K562 (cell line): ENCODE results near the gene HMGA1. TPM values are rescaled to one million over a fixed set of nuclear protein-coding genes. Genes with fewer than 3 reads are reported as not detected.

Source experiments
- BCOR ChIP-seq: fragments of 450-650 bp; IDR thresholded peaks from 2 replicates; pipeline ENCODE4 v1.6.1; 2016
- CBFB ChIP-seq: sonication (generic); formaldehyde crosslinking; IDR thresholded peaks from 2 replicates; pipeline ENCODE4 v1.4.0; 2020; ENCODE audit warnings: mild to moderate bottlenecking, missing genetic modification reagents
- CHD4 ChIP-seq: fragments of 200-600 bp; sonication (generic); IDR thresholded peaks from 3 replicates; pipeline ENCODE4 v1.6.1; 2012; ENCODE audit warnings: low read depth, mild to moderate bottlenecking, mixed read lengths, low read length, inconsistent platforms; ENCODE audit not compliant: insufficient read depth, insufficient replicate concordance, poor library complexity, severe bottlenecking
- CTBP1 ChIP-seq: fragments of 450-650 bp; IDR thresholded peaks from 2 replicates; pipeline ENCODE4 v1.6.1; 2016; ENCODE audit warnings: borderline replicate concordance
- E2F3 ChIP-seq: fragments of 250-450 bp; sonication (Bioruptor Pico); IDR thresholded peaks from 2 replicates; pipeline ENCODE4 v1.4.0; 2020; ENCODE audit warnings: mild to moderate bottlenecking
- FOS ChIP-seq: IDR thresholded peaks from 3 replicates; pipeline ENCODE4 v1.6.1; 2011; ENCODE audit not compliant: insufficient read length; ENCODE audit errors: extremely low read depth
- FOXO4 ChIP-seq: fragments of 450-650 bp; formaldehyde crosslinking; IDR thresholded peaks from 2 replicates; pipeline ENCODE4 v1.4.0; 2020; ENCODE audit warnings: mild to moderate bottlenecking, moderate library complexity
- NR1H2 ChIP-seq: sonication (generic); formaldehyde crosslinking; IDR thresholded peaks from 2 replicates; pipeline ENCODE4 v1.4.0; 2020; ENCODE audit warnings: mild to moderate bottlenecking, missing genetic modification reagents
- NR4A1 ChIP-seq, 2 experiments: fragments of 250-450 bp in 1 of 2; fragments of 450-650 bp in 1 of 2; sonication (Bioruptor Pico) in 1 of 2; IDR thresholded peaks; 2 replicates each; pipeline versions ENCODE4 v1.4.0 to v1.6.1; 2016 to 2020; ENCODE audit warnings: mild to moderate bottlenecking in 2 of 2, missing compliant biosample characterization in 1 of 2, missing genetic modification characterization in 1 of 2, moderate library complexity in 1 of 2
- PKNOX1 ChIP-seq: fragments of 450-650 bp; IDR thresholded peaks from 2 replicates; pipeline ENCODE4 v1.6.1; 2016
- PRDM10 ChIP-seq: fragments of 450-650 bp; IDR thresholded peaks from 2 replicates; pipeline ENCODE4 v1.6.1; 2018; ENCODE audit not compliant: partially characterized antibody
- RAD51 ChIP-seq: fragments of 450-650 bp; IDR thresholded peaks from 2 replicates; pipeline ENCODE4 v1.7.1; 2016; ENCODE audit warnings: low read depth, mild to moderate bottlenecking, borderline replicate concordance
- RBM25 ChIP-seq: fragments of 200-400 bp; formaldehyde crosslinking; IDR thresholded peaks from 2 replicates; pipeline ENCODE4 v1.6.1; 2018; ENCODE audit warnings: low read length, low read depth, moderate library complexity; ENCODE audit not compliant: severe bottlenecking
- SETDB1 ChIP-seq: IDR thresholded peaks from one replicate; pipeline ENCODE4 v1.6.1; 2012; ENCODE audit warnings: low read length, control low read depth, inconsistent platforms
- TBP ChIP-seq: optimal IDR thresholded peaks from 2 replicates; pipeline ENCODE3; 2011; ENCODE audit warnings: low read depth, low read length, improper control_type of control experiment
- USF1 ChIP-seq: sonication (generic); formaldehyde crosslinking; IDR thresholded peaks from 2 replicates; pipeline ENCODE4 v1.9.0; 2022; ENCODE audit warnings: mild to moderate bottlenecking, missing genetic modification reagents
- ZNF395 ChIP-seq: fragments of 200-800 bp; sonication (Bioruptor generic); IDR thresholded peaks from 2 replicates; pipeline ENCODE4 v1.6.1; 2017; ENCODE audit warnings: missing genetic modification characterization, missing compliant biosample characterization
- ZNF41 ChIP-seq: fragments of 250-450 bp; sonication (Bioruptor Pico); conservative IDR thresholded peaks from 2 replicates; pipeline ENCODE4 v1.4.0; 2020; ENCODE audit warnings: mild to moderate bottlenecking
- polyA plus RNA-seq, 8 experiments: library from polyadenylated mRNA; depleted of rRNA in 4 of 8; stranded (reverse) in 5 of 8; unstranded in 3 of 8; fragments of >200 nt; fragmentation: Nextera tagmentation in 2 of 8; fragmentation: Illumina TruSeq in 1 of 8; extraction: Ambion mirVana in 2 of 8; extraction: Trizol in 1 of 8; gene quantifications; 2 replicates each; pipeline versions ENCODE4 v1.2.1 to v1.2.3, GENCODE V29; 2011 to 2014; ENCODE audit warnings: inconsistent platforms in 1 of 8, missing spikeins in 1 of 8
- total RNA-seq, 7 experiments: library from RNA; depleted of rRNA in 6 of 7; stranded (reverse); fragments of >200 nt in 6 of 7; fragmentation: Illumina TruSeq in 2 of 7; extraction: Trizol in 2 of 7; gene quantifications; 2 replicates each; pipeline versions ENCODE4 v1.2.1 to v1.2.3, GENCODE V29; 2011 to 2021; ENCODE audit warnings: low replicate concordance in 1 of 7

Gene HMGA1
- total and polyA plus RNA-seq, 9 of the 15 experiments (the other 6 are each of a cell fraction or from before 2014, with no cell fraction given) = 27.8 to 1,947 (median 594) TPM

- TF ChIP-seq CHD4 (no peak), NR4A1 (CRISPR knock-in tag; IDR thresholded peaks at IDR 0.05) (peak; percentile 74; the same call in 1 of the 2 replicates), NR4A1 (tag; IDR thresholded peaks at IDR 0.05) (0 out of 2 replicates have a peak, but pooled peaks have one; percentile 4), E2F3 (CRISPR knock-in tag) (peak; percentile 84), USF1 (CRISPR knock-in tag) (no peak), NR1H2 (CRISPR knock-in tag) (no peak; the same call in 1 of the 2 replicates), TBP (peak; percentile 98), FOS (no peak), FOXO4 (CRISPR knock-in tag) (no peak), PKNOX1 (peak; percentile 97), BCOR (0 out of 2 replicates have a peak, but pooled peaks have one; percentile 23), RAD51 (0 out of 2 replicates have a peak, but pooled peaks have one; percentile 4), ZNF395 (peak; percentile 44; the same call in 1 of the 2 replicates), SETDB1 (no peak), PRDM10 (peak; percentile 31), CBFB (CRISPR knock-in tag) (no peak), RBM25 (no peak), ZNF41 (CRISPR knock-in tag) (no peak), CTBP1 (peak; percentile 85)
Observed at GRCh38 chr6:34236443-34237315, at the start of gene HMGA1 (continued).
